ENCODE results near the gene EXOC4.

The EXOC4 gene

GRCh38 chr7:133674079-133674763 is 421.3 kb downstream of the EXOC4 start:
- no peak overlapping the region for H3K4me3 ChIP-seq (ENCODE audit: low read depth, low read length)
- no peaks in the 10 kb centered on the region for H3K36me3 ChIP-seq (ENCODE audit: insufficient read depth, low read length)
- no peak overlapping the region for H2AFZ ChIP-seq (ENCODE audit: low read length, unreplicated experiment)
- peaks cover 4% of the 10 kb centered on the region for H3K4me1 ChIP-seq (ENCODE audit: control insufficient read depth, insufficient read depth, low read length, unreplicated experiment)
- no peaks in the 10 kb centered on the region for H3K27me3 ChIP-seq (ENCODE audit: insufficient read depth, low read length)
- no peaks in the 10 kb centered on the region for H3K79me2 ChIP-seq (ENCODE audit: control insufficient read depth, insufficient read depth, low read length, unreplicated experiment)
- H3K27ac ChIP-seq (ENCODE audit: low read depth, low read length): no peak overlapping the region

GRCh38 chr7:133675510-133676218 is 422.8 kb downstream of the EXOC4 start:
- no peak overlapping the region for H3K4me3 ChIP-seq (ENCODE audit: low read depth, low read length)
- H2AFZ ChIP-seq (ENCODE audit: low read length, unreplicated experiment): no peak overlapping the region
- H3K79me2 ChIP-seq (ENCODE audit: control insufficient read depth, insufficient read depth, low read length, unreplicated experiment): no peaks in the 10 kb centered on the region
- no peak overlapping the region for H3K27ac ChIP-seq (ENCODE audit: low read depth, low read length)
- no peaks in the 10 kb centered on the region for H3K27me3 ChIP-seq (ENCODE audit: insufficient read depth, low read length)
- peaks cover 4% of the 10 kb centered on the region for H3K4me1 ChIP-seq (ENCODE audit: control insufficient read depth, insufficient read depth, low read length, unreplicated experiment)
- H3K36me3 ChIP-seq (ENCODE audit: insufficient read depth, low read length): no peaks in the 10 kb centered on the region

GRCh38 chr7:133676805-133677370 is 424.0 kb downstream of the EXOC4 start:
- Histone ChIP-seq H3K27ac (ENCODE audit: low read depth, low read length) (no peak overlapping the region), H2AFZ (ENCODE audit: low read length, unreplicated experiment) (no peak overlapping the region), H3K79me2 (ENCODE audit: control insufficient read depth, insufficient read depth, low read length, unreplicated experiment) (no peaks in the 10 kb centered on the region), H3K36me3 (ENCODE audit: insufficient read depth, low read length) (no peaks in the 10 kb centered on the region), H3K4me3 (ENCODE audit: low read depth, low read length) (no peak overlapping the region), H3K4me1 (ENCODE audit: control insufficient read depth, insufficient read depth, low read length, unreplicated experiment) (peaks cover 4% of the 10 kb centered on the region), H3K27me3 (ENCODE audit: insufficient read depth, low read length) (no peaks in the 10 kb centered on the region)

GRCh38 chr7:133678137-133678814 is 425.4 kb downstream of the EXOC4 start:
- H3K27ac ChIP-seq (ENCODE audit: low read depth, low read length): no peak overlapping the region
- H3K27me3 ChIP-seq (ENCODE audit: insufficient read depth, low read length): no peaks in the 10 kb centered on the region

GRCh38 chr7:133679977-133680376 is 427.1 kb downstream of the EXOC4 start:
- Histone ChIP-seq H3K4me1 (ENCODE audit: control insufficient read depth, insufficient read depth, low read length, unreplicated experiment) (peaks cover 4% of the 10 kb centered on the region), H3K79me2 (ENCODE audit: control insufficient read depth, insufficient read depth, low read length, unreplicated experiment) (no peaks in the 10 kb centered on the region), H2AFZ (ENCODE audit: low read length, unreplicated experiment) (no peak overlapping the region), H3K4me3 (ENCODE audit: low read depth, low read length) (no peak overlapping the region), H3K27ac (ENCODE audit: low read depth, low read length) (no peak overlapping the region), H3K27me3 (ENCODE audit: insufficient read depth, low read length) (no peaks in the 10 kb centered on the region), H3K36me3 (ENCODE audit: insufficient read depth, low read length) (no peaks in the 10 kb centered on the region)

More at GRCh38 chr7:133678137-133678814, 425.4 kb downstream of the EXOC4 start:
- Histone ChIP-seq H3K4me3 (ENCODE audit: low read depth, low read length) (no peak overlapping the region), H3K36me3 (ENCODE audit: insufficient read depth, low read length) (no peaks in the 10 kb centered on the region), H3K4me1 (ENCODE audit: control insufficient read depth, insufficient read depth, low read length, unreplicated experiment) (peaks cover 4% of the 10 kb centered on the region), H2AFZ (ENCODE audit: low read length, unreplicated experiment) (no peak overlapping the region), H3K79me2 (ENCODE audit: control insufficient read depth, insufficient read depth, low read length, unreplicated experiment) (no peaks in the 10 kb centered on the region)

GRCh38 chr7:133681529-133681928 is 428.7 kb downstream of the EXOC4 start:
- H3K4me1 ChIP-seq (ENCODE audit: control insufficient read depth, insufficient read depth, low read length, unreplicated experiment): peaks cover 4% of the 10 kb centered on the region
- H3K27me3 ChIP-seq (ENCODE audit: insufficient read depth, low read length): no peaks in the 10 kb centered on the region
- H3K79me2 ChIP-seq (ENCODE audit: control insufficient read depth, insufficient read depth, low read length, unreplicated experiment): no peaks in the 10 kb centered on the region
- no peaks in the 10 kb centered on the region for H3K36me3 ChIP-seq (ENCODE audit: insufficient read depth, low read length)
- no peak overlapping the region for H2AFZ ChIP-seq (ENCODE audit: low read length, unreplicated experiment)
- H3K27ac ChIP-seq (ENCODE audit: low read depth, low read length): no peak overlapping the region
- no peak overlapping the region for H3K4me3 ChIP-seq (ENCODE audit: low read depth, low read length)

GRCh38 chr7:133682364-133683181 is 429.7 kb downstream of the EXOC4 start:
- H3K4me3 ChIP-seq (ENCODE audit: low read depth, low read length): no peak overlapping the region
- H3K4me1 ChIP-seq (ENCODE audit: control insufficient read depth, insufficient read depth, low read length, unreplicated experiment): no peaks in the 10 kb centered on the region
- no peaks in the 10 kb centered on the region for H3K79me2 ChIP-seq (ENCODE audit: control insufficient read depth, insufficient read depth, low read length, unreplicated experiment)
- H3K27me3 ChIP-seq (ENCODE audit: insufficient read depth, low read length): no peaks in the 10 kb centered on the region
- no peaks in the 10 kb centered on the region for H3K36me3 ChIP-seq (ENCODE audit: insufficient read depth, low read length)
- no peak overlapping the region for H3K27ac ChIP-seq (ENCODE audit: low read depth, low read length)
- H2AFZ ChIP-seq (ENCODE audit: low read length, unreplicated experiment): no peak overlapping the region

- H3K27ac ChIP-seq (ENCODE audit: low read depth, low read length): no peak overlapping the region
- no peak overlapping the region for H3K4me3 ChIP-seq (ENCODE audit: low read depth, low read length)
- no peaks in the 10 kb centered on the region for H3K36me3 ChIP-seq (ENCODE audit: insufficient read depth, low read length)
- H3K79me2 ChIP-seq (ENCODE audit: control insufficient read depth, insufficient read depth, low read length, unreplicated experiment): no peaks in the 10 kb centered on the region
- no peaks in the 10 kb centered on the region for H3K27me3 ChIP-seq (ENCODE audit: insufficient read depth, low read length)
- H2AFZ ChIP-seq (ENCODE audit: low read length, unreplicated experiment): no peak overlapping the region
- H3K4me1 ChIP-seq (ENCODE audit: control insufficient read depth, insufficient read depth, low read length, unreplicated experiment): peaks cover 3% of the 10 kb centered on the region
Observed at GRCh38 chr7:133683182-133683454, 430.2 kb downstream of the EXOC4 start.

GRCh38 chr7:133688483-133689239 is 435.8 kb downstream of the EXOC4 start:
- H3K27me3 ChIP-seq (ENCODE audit: insufficient read depth, low read length): no peaks in the 10 kb centered on the region
- H3K79me2 ChIP-seq (ENCODE audit: control insufficient read depth, insufficient read depth, low read length, unreplicated experiment): no peaks in the 10 kb centered on the region
- H3K4me3 ChIP-seq (ENCODE audit: low read depth, low read length): no peak overlapping the region
- no peaks in the 10 kb centered on the region for H3K36me3 ChIP-seq (ENCODE audit: insufficient read depth, low read length)
- H3K4me1 ChIP-seq (ENCODE audit: control insufficient read depth, insufficient read depth, low read length, unreplicated experiment): peaks cover 25% of the 10 kb centered on the region
- H2AFZ ChIP-seq (ENCODE audit: low read length, unreplicated experiment): no peak overlapping the region
- H3K27ac ChIP-seq (ENCODE audit: low read depth, low read length): peak overlapping the region; percentile 54

- Histone ChIP-seq H3K4me3 (ENCODE audit: low read depth, low read length) (no peak overlapping the region), H3K27ac (ENCODE audit: low read depth, low read length) (no peak overlapping the region), H3K27me3 (ENCODE audit: insufficient read depth, low read length) (no peaks in the 10 kb centered on the region), H2AFZ (ENCODE audit: low read length, unreplicated experiment) (no peak overlapping the region), H3K79me2 (ENCODE audit: control insufficient read depth, insufficient read depth, low read length, unreplicated experiment) (no peaks in the 10 kb centered on the region), H3K4me1 (ENCODE audit: control insufficient read depth, insufficient read depth, low read length, unreplicated experiment) (peaks cover 25% of the 10 kb centered on the region), H3K36me3 (ENCODE audit: insufficient read depth, low read length) (no peaks in the 10 kb centered on the region)
Observed at GRCh38 chr7:133690740-133691139, 437.9 kb downstream of the EXOC4 start.

Measured in ACC112 (cell line).